Measurements from ENCODE around the gene KRTAP5-7.

- TF ChIP-seq GATA2 (CRISPR knock-in tag; IDR thresholded peaks at IDR 0.05) (no peak), TAF1 (IDR thresholded peaks at IDR 0.05; ENCODE audit: borderline replicate concordance, low read depth, low read length) (no peak), POLR2AphosphoS5 (IDR thresholded peaks at IDR 0.05; ENCODE audit: low read depth, low read length) (no peak), MXI1 (IDR thresholded peaks at IDR 0.05; ENCODE audit: low read depth, low read length) (no peak), TEAD4 (IDR thresholded peaks at IDR 0.05; ENCODE audit: borderline replicate concordance, insufficient read depth) (no peak), GABPA (IDR thresholded peaks at IDR 0.05; ENCODE audit: low read depth) (no peak), CHD2 (IDR thresholded peaks at IDR 0.05; ENCODE audit: low read length, partially characterized antibody) (no peak), EZH2phosphoT487 (IDR thresholded peaks at IDR 0.05; ENCODE audit: borderline replicate concordance, low read depth) (no peak), TCF12 (IDR thresholded peaks at IDR 0.05) (no peak), NFIC (IDR thresholded peaks at IDR 0.05; ENCODE audit: borderline replicate concordance) (no peak)
- TF ChIP-seq, protein P1, sequence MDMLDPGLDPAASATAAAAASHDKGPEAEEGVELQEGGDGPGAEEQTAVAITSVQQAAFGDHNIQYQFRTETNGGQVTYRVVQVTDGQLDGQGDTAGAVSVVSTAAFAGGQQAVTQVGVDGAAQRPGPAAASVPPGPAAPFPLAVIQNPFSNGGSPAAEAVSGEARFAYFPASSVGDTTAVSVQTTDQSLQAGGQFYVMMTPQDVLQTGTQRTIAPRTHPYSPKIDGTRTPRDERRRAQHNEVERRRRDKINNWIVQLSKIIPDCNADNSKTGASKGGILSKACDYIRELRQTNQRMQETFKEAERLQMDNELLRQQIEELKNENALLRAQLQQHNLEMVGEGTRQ (IDR thresholded peaks at IDR 0.05; ENCODE audit: borderline replicate concordance, low read depth, low read length) = no peak
- TF ChIP-seq, protein P2, sequence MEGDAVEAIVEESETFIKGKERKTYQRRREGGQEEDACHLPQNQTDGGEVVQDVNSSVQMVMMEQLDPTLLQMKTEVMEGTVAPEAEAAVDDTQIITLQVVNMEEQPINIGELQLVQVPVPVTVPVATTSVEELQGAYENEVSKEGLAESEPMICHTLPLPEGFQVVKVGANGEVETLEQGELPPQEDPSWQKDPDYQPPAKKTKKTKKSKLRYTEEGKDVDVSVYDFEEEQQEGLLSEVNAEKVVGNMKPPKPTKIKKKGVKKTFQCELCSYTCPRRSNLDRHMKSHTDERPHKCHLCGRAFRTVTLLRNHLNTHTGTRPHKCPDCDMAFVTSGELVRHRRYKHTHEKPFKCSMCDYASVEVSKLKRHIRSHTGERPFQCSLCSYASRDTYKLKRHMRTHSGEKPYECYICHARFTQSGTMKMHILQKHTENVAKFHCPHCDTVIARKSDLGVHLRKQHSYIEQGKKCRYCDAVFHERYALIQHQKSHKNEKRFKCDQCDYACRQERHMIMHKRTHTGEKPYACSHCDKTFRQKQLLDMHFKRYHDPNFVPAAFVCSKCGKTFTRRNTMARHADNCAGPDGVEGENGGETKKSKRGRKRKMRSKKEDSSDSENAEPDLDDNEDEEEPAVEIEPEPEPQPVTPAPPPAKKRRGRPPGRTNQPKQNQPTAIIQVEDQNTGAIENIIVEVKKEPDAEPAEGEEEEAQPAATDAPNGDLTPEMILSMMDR (IDR thresholded peaks at IDR 0.05) = no peak
- TF ChIP-seq, protein P3, sequence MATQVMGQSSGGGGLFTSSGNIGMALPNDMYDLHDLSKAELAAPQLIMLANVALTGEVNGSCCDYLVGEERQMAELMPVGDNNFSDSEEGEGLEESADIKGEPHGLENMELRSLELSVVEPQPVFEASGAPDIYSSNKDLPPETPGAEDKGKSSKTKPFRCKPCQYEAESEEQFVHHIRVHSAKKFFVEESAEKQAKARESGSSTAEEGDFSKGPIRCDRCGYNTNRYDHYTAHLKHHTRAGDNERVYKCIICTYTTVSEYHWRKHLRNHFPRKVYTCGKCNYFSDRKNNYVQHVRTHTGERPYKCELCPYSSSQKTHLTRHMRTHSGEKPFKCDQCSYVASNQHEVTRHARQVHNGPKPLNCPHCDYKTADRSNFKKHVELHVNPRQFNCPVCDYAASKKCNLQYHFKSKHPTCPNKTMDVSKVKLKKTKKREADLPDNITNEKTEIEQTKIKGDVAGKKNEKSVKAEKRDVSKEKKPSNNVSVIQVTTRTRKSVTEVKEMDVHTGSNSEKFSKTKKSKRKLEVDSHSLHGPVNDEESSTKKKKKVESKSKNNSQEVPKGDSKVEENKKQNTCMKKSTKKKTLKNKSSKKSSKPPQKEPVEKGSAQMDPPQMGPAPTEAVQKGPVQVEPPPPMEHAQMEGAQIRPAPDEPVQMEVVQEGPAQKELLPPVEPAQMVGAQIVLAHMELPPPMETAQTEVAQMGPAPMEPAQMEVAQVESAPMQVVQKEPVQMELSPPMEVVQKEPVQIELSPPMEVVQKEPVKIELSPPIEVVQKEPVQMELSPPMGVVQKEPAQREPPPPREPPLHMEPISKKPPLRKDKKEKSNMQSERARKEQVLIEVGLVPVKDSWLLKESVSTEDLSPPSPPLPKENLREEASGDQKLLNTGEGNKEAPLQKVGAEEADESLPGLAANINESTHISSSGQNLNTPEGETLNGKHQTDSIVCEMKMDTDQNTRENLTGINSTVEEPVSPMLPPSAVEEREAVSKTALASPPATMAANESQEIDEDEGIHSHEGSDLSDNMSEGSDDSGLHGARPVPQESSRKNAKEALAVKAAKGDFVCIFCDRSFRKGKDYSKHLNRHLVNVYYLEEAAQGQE (IDR thresholded peaks at IDR 0.05; ENCODE audit: low read depth, low read length) = no peak
These were observed 40.7 kb upstream of the KRTAP5-7 start for GRCh38 chr11:71486320-71486719.

Measured in SK-N-SH (cell line).